Loucy (cell line): Measurements from ENCODE around the gene WDR11.

ENCODE experiments used
- EZH2phosphoT487 ChIP-seq: fragments of 200-600 bp; IDR thresholded peaks from 2 replicates; pipeline ENCODE4 v1.6.1; 2018; ENCODE audit warnings: antibody characterized with exemption, mild to moderate bottlenecking, moderate library complexity, borderline replicate concordance
- TF ChIP-seq, protein P1 (sequence below): fragments of 200-600 bp; sonication (generic); conservative IDR thresholded peaks from 2 replicates; pipeline ENCODE4 v1.5.1; 2014; ENCODE audit warnings: mild to moderate bottlenecking, antibody characterized with exemption, low read length

DNA sequence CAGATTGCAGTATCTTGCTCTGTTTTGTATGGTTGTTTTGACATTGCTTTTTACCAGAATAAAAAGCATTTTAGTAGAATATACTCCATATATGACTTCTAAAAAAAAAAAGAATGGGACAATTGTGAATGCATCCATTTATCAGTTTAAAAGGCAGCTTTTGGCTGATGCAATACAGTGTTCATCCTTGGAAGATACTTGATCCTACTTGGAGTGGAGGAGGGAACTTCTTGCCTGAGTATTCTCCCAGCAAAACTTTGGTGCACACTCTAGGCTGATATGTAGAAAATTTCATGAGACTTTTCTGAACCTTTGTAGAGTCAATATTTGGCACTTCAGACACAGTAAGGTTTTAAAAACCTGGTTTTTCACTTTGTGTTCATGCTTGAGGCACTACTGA is 40.2 kb downstream of the WDR11 start:
- TF ChIP-seq, protein P1, sequence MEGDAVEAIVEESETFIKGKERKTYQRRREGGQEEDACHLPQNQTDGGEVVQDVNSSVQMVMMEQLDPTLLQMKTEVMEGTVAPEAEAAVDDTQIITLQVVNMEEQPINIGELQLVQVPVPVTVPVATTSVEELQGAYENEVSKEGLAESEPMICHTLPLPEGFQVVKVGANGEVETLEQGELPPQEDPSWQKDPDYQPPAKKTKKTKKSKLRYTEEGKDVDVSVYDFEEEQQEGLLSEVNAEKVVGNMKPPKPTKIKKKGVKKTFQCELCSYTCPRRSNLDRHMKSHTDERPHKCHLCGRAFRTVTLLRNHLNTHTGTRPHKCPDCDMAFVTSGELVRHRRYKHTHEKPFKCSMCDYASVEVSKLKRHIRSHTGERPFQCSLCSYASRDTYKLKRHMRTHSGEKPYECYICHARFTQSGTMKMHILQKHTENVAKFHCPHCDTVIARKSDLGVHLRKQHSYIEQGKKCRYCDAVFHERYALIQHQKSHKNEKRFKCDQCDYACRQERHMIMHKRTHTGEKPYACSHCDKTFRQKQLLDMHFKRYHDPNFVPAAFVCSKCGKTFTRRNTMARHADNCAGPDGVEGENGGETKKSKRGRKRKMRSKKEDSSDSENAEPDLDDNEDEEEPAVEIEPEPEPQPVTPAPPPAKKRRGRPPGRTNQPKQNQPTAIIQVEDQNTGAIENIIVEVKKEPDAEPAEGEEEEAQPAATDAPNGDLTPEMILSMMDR: no peak
- no peak for TF ChIP-seq EZH2phosphoT487
